HL-60/S4 treated with retinoic acid at 250 ng/mL for 4 days and 3 days (cell line): Measurements from ENCODE around the gene MGAT5B.

Source experiments
- in situ Hi-C: fragments of 300-500 bp; cut with MboI; formaldehyde crosslinking; loops from 2 replicates; pipeline ENCODE4 v1.7.0; 2022; ENCODE audit warnings: low sequenced_read_pairs

MGAT5B gene

DNA sequence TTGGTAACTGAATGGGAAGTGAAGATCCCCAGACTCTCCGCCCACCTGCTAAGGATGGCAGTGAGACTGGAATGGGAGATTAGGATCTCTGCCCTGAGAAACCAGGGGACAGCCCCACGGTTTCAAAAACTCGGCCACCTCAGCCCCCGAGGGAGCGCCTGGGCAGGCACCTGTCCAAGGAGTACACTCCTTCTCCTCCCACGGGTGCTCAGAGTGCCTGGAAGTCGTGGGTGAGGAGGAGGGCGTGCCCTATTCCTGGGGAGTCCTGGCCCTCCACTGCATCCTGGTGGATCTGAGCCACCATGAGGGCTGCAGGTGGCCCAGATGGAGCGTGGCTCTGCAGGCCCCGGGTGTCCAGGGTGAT is 78.5 kb downstream of the MGAT5B start:
- in situ Hi-C loops: no loop called here

DNA sequence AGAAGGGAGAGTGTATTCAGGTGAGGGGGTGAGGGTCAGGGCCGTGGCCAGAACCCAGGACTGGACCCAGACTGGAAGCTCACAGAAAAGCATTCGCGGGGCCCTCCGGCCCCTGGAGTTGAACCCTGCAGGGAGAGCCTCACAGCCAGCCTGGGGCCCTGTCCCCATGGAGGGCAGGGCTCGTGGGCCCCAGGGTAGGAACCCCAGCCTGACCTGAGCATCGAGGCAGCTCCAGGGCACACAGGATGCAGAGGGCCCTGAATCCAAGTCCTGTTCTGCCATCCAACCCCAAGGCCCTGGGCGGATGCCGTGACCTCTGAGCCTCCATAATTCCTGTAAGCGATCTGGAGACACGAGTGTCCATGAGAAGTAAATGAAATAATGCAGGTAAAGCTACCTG is 79.1 kb downstream of the MGAT5B start:
- in situ Hi-C loops: no loop called here

DNA sequence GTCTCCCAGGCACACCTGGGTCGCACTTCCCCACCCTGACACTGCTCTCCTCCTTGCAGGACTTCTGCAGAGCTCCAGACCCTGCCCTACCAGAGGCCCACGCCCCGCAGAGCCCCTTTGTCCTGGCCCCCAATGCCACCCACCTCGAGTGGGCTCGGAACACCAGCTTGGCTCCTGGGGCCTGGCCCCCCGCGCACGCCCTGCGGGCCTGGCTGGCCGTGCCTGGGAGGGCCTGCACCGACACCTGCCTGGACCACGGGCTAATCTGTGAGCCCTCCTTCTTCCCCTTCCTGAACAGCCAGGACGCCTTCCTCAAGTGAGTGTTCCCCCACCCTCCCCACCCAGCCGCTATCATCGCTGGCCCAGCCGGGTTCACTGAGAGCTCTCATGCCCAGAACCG is 79.6 kb downstream of the MGAT5B start:
- in situ Hi-C loops: no loop called here

DNA sequence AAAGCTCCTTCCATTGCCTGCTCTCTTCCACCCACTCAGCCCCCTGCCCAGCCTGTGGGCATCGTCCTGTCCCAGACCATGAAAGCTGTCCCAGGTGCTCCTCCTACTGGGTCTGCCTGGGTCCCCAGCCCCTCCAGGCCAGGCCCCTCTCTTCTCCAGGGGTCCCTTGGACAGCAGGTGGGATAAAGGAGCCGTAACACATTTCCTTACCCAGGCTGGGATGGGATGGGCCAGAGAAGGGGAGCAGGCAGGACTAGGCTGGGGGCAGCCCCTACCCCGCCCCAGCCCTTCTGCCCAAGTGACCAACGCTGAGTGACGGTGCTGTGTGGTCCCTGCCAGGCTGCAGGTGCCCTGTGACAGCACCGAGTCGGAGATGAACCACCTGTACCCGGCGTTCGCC is 80.1 kb downstream of the MGAT5B start:
- in situ Hi-C loops: no loop called here

DNA sequence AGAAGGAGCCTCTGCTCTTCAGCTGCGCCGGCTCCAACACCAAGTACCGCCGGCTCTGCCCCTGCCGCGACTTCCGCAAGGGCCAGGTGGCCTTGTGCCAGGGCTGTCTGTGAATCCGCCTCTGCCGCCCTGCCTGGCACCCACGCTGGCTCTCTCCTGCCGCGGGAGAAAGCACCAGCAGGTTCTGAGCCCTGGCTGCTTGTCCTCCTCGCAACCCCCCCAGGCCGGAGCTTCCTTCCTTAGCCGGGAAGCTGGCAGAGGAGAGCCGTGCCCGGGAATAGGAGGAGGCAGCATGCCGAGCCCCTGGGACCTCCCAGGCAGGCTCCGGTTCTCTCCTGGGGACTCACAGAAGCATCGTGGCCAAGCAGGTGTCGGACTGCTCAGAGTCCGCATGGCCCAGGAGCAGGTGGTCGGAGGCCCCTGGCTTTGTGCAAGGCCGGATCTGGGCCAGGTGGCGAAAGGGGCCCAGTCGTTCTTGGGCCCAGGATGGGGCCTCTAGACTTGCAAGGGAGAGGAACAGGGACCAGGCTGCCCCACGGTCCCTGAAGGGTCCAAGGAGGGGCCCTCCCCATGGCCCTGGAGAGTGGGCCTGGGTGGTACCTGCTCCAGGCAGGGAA is 80.6 kb downstream of the MGAT5B start:
- in situ Hi-C loops: no loop called here

DNA sequence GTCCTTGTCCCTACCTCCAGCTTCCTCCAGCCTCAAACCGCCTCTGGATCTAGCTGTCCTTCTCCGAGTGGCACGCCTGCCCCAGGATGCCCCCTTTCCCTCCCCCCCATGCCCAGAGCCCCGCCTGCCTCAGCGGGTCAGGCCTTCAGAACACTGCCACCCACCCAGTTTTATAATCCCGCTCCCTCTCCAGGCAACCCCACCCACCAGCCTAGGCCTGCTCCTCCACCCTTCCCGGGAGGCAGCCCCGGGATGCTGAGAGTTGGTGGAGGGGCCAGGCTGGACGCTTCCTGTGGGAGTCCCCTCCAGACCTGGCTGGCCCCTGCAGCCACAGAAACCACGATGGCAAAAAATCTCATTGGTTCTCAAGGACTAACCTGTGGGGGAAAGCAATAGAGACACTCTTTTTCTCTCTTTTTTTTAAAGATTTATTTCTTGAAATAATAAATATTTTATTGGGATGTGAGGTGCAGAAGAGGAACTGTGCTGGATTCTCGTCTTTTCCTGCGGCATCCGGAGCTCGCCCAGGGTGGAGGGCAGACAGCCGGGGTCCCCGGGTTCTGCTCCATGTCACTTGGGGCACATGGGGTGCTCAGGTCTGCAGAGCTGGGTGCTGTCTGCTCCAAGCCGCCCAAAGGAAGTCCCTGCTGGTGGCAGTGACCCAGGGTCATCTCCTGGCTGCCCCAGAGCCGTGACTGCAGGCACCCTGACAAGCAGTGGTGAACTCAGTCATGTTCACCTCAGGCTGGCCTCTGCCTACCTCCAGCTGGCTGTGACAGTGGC is 81.9 kb downstream of the MGAT5B start:
- in situ Hi-C loops: no loop called here

GRCh38 chr17:76951375-76951905 is 83.2 kb downstream of the MGAT5B start:
- in situ Hi-C loops: no loop called here

- in situ Hi-C loops: no loop called here
These were observed 84.2 kb downstream of the MGAT5B start for GRCh38 chr17:76952402-76952801.

DNA sequence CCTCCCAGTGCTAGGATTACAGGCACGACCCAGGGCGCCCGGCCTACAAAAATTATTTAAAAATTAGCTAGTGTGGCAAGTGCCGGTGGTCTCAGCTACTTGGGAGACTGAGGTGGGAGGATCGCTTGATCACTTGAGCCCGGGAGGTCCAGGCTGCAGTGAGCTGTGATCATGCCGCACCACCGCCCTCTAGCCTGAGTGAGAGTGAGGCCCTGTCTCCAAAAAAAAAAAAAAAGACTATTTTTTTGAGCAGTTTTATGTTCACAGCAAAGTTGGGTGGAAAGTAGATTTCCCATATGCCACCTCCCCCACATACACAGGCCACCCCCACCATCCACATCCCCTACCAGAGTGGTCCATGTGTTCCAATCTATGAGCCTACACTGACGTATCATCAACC is 84.9 kb downstream of the MGAT5B start:
- in situ Hi-C loops: no loop called here

- in situ Hi-C loops: no loop called here
These were observed 85.7 kb downstream of the MGAT5B start for GRCh38 chr17:76953946-76954345.

DNA sequence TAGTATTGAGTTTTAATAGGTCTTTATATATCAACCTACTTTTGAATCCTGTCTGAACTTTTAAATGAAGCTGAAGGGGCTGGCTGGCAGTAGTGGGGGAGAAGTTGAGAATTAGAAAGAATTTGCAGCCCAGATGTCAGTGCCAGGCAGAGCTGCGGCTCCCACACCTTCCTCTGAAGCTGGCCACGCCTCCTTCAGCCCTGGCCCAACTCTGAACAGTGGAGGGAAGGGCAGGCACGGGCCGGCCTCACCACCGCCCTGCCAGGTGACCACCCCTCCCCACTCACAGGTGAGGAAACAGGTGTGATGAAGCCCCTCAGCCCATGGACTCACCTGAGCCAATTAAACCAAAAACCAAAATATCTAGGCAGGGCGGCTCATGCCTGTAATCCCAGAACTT is 87.0 kb downstream of the MGAT5B start:
- in situ Hi-C loops: no loop called here

GRCh38 chr17:76956846-76957540 is 88.8 kb downstream of the MGAT5B start:
- in situ Hi-C loops: no loop called here

DNA sequence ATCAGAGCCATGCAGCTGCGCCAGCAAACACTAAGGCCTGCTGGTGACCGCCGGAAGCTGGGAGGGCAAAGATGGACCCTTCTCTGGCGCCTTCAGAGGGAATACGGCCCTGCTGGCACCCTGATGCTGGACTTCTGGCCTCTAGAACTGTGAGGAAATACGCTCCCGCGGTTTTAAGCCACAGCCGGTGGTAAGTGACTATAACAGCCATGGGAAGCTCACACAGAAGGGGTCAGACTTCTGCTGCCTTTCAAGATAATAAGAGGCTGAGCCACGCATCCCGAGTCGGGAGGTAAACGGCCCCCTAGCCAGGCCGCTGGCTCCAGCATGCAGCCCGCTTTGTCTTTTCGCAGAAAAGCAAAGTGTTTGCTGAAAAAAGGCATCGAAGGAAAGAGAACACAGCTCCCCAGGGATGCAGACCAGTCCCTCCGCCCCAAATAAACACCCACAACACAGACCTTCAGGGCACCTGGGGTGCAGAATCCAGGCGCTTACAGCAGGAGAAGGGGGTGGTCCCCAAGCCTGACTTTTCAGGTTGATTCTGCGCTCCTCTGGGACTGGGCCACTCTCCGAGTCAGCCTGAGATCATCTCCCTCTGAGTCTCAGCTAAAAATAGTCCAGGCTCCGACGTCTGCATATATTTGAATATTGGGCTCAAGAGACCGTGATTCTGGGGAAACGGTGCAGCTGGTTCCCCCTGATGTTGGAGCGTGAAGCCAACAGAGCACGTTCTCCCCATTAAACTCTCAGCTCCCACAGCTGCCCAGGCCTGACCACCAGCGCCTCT is 89.7 kb downstream of the MGAT5B start:
- in situ Hi-C loops: no loop called here

DNA sequence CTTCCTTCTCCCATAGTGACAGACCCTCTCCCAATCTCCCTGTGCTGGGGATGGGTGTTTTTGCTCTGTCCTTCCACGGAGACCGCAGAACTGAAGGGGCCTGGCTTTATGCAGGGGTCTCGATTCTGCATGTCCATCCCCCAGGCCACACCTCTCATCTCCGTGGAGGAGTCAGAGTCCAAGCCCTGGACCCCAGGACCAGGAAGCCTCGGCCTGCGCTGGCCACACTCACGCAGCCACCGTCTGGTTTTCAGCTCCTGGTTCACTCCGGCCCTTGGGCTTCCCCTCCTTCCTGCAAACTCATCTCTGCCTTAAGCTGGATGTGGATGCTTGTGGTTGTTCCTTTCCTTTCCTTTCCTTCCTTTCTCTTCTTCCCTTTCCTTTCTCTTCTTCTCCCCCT is 90.8 kb downstream of the MGAT5B start:
- in situ Hi-C loops: no loop called here

DNA sequence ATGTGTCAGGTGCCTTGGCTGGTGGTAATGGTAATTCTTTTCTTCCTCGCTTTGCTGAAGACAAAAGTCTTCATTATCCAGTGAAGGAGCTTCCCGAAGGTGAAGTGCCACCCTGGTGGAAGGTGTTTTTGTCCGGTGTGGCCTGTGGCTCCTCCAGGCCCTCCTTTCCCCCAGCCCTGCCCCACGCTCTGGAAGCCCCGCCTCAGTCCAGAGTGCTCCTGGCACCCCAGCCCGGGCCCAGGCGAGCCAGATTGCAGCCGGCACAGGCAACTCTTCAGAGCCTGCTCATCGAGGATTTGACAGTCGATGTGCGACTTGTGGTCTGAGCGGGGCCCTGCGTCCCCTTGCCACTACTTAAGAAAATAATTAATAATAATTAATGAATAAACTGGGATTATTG is 93.7 kb downstream of the MGAT5B start:
- in situ Hi-C loops: no loop called here

DNA sequence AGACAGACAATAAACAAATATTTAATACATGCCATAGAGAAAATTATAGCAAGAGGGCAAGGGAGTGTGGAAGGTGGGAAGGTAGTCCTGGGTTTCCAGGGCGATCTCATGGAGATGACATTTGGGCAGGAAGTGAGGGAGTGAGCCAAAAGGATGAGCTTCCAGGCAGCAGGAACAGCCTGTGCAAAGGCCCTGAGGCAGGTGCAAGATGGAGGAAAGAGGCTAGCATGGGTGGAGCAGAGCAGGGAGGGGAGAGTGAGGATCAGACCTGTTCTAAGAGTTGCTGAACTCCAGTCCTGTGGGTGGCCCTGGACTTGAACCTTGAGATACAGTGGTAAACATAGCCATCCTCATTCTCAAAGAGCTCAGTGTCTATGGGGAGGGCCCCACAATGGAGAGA is 94.7 kb downstream of the MGAT5B start:
- in situ Hi-C loops: no loop called here

DNA sequence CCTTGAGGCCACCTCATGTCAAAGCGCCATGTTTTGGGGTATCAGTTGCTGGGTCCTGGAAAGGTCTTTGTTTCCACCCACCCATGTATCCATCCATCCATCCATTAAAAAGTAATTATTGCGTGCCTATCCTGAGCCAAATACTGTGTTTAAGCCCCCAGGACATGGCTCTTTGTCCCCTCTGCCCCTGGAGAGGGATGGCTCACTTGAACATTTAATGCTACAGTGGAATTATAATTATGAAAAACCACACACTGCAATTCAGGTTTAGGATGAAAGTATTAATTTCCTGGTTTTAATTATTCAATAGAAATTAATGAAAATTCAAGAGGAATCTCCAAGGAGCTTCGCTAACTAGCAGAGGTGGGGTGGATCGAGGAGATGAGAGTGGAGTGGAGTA is 97.8 kb downstream of the MGAT5B start:
- in situ Hi-C loops: no loop called here

DNA sequence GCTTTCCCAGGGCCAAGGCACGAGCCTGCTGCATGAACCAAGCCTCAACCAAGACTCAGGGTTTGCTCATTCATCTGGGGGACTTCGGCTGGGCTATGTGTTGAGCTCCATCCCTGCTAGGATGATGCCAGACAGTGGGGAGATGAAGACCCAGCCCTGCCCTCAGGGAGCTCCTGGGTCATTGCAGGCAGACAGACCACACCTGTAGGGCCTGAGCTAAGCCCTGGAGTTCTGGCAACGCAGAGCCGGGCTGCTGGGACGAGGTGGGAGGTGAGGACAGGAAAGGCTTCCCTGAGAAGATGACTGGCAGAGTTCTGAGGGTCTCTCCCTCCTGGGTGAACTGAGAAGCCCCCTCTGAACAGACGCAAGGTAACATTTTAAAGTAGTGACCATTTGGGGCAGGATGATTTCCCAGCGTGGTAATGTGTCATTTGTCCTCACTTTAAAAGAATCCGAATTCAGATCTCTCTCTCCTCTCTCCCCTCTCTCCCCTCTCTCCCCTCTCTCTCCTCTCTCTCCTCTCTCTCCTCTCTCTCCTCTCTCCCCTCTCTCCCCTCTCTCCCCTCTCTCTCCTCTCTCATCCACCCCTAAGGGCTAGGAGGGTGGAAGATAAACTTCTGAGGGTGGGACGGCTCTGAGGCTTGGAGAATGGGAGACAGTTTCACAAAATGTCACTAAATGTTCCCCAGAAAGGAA is 98.4 kb downstream of the MGAT5B start:
- in situ Hi-C loops: no loop called here

DNA sequence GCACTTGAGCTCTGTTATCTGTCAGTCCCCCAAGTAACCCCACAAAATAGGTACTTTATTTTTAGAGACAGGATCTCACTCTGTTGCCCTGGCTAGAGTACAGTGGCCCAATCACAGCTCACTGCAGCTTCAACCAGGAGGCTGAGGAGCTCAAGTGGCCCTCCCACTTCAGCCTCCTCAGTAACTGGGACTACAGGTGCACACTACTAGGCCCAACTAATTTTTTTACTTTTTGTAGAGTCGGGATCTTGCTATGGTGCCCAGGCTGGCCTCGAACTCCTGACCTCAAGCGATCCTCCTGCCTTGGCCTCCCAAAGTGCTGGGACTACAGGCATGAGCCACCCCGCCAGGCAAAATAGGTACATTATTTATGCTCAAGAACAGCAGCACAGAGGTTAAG is 99.6 kb downstream of the MGAT5B start:
- in situ Hi-C loops: no loop called here

DNA sequence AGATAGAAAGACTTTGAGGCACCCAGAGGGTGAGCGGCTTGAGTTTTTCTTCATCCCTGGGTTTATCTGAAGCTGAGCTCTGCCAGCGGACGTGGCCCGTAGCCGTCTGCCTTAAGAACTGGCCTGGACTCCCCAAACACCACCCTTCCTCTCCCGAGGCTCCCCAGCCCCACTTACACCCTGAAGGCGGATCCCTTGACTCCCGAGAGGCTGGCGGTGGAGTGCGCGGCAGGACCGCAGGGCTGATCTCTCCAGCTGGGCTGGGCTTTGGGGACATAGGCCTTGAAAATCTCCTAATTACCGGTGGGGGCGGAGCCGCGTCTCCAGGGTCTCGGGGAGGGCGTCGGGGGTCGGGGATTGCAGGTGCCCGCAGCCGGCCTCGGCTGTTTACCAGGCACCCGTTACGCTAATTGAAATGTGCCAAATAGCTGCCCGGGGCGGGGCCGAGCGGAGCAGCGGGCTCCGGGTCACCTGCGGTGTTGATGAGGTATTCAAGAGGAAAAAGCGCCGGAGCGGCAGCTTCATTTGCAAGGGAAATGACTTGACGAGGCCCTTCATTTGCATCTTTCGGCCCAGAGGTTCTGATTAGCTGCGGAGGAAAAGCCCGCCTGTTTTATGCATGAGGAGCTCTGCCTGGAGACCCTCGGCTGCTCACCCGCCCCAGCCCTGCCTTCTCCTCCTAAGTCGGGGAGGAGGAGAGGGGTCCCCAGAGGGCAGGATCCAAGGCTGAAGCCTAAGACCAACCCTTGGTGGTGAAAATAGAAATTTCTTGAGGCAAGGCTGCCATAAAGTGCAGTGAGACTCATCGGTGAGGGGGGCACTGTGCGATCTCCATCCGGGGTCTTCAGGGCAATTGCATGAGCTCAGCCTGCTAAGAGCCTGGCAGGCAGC is 100.7 kb downstream of the MGAT5B start:
- in situ Hi-C loops: no loop called here
